ENCODE data around the gene PPL. TPM values are rescaled to one million over a fixed set of nuclear protein-coding genes. Genes with fewer than 3 reads are reported as not detected.

The PPL gene
- total and polyA plus RNA-seq, 11 donors: 4.3 to 23.8 (median 7.8) TPM

GRCh38 chr16:4888428-4889135, 48.4 kb downstream of the PPL start:
- ATAC-seq (no peak), DNase-seq (no peak)
- no peaks in the 10 kb centered on the region for H3K9me3 ChIP-seq
- 81 to 90% (median 83%) methylated on average over 9 of the region's 9 CpGs for WGBS, 4 donors
- peaks cover 0 to 18% (median 12%) of the 10 kb centered on the region in 12 donors for H3K4me1 ChIP-seq
- TF ChIP-seq CTCF (IDR thresholded peaks at IDR 0.05) (no peak), POLR2A (IDR thresholded peaks at IDR 0.05) (no peak)
- H3K27me3 ChIP-seq: no peaks in the 10 kb centered on the region
- H3K27ac ChIP-seq: no peak overlapping the region
- peaks cover 4 to 64% (median 55%) of the 10 kb centered on the region in 9 donors for H3K36me3 ChIP-seq
- intact Hi-C loops (cut with DNase I): loop anchor here in 1 of 10 donors (5.0 kb wide), 1 partner anchor 49 kb away; the partner anchor contains the start of gene PPL
- no peak overlapping the region for H3K4me3 ChIP-seq

GRCh38 chr16:4886151-4886550, 50.8 kb downstream of the PPL start:
- H3K4me3 ChIP-seq: no peak overlapping the region
- TF ChIP-seq POLR2A (IDR thresholded peaks at IDR 0.05) (no peak), CTCF (IDR thresholded peaks at IDR 0.05) (no peak)
- peaks cover 7 to 86% (median 78%) of the 10 kb centered on the region in 9 donors for H3K36me3 ChIP-seq
- H3K27ac ChIP-seq: no peak overlapping the region
- H3K4me1 ChIP-seq: peaks cover 0 to 18% (median 11%) of the 10 kb centered on the region in 12 donors
- H3K9me3 ChIP-seq: no peaks in the 10 kb centered on the region
- H3K27me3 ChIP-seq: no peaks in the 10 kb centered on the region
- WGBS, 4 donors: 91 to 98% (median 96%) methylated on average over 5 of the region's 5 CpGs
- intact Hi-C loops (cut with DNase I): loop anchor here in 1 of 10 donors (5.0 kb wide), 1 partner anchor 51 kb away; the partner anchor contains the start of gene PPL
- no peak for ATAC-seq
- no peak for DNase-seq

GRCh38 chr16:4884972-4885874, 51.7 kb downstream of the PPL start:
- no peak overlapping the region for H3K27ac ChIP-seq
- TF ChIP-seq CTCF (IDR thresholded peaks at IDR 0.05): no peak
- no peak for TF ChIP-seq POLR2A (IDR thresholded peaks at IDR 0.05)
- H3K4me3 ChIP-seq: no peak overlapping the region
- DNase-seq (no peak), ATAC-seq (no peak)
- H3K27me3 ChIP-seq: no peaks in the 10 kb centered on the region
- H3K36me3 ChIP-seq: peaks cover 12 to 91% (median 86%) of the 10 kb centered on the region in 9 donors
- 95 to 97% (median 95%) methylated on average over 45 of the region's 45 CpGs for WGBS, 4 donors
- intact Hi-C loops (cut with DNase I): loop anchor here in 1 of 10 donors (5.0 kb wide), 1 partner anchor 52 kb away; the partner anchor contains the start of gene PPL
- H3K9me3 ChIP-seq: no peaks in the 10 kb centered on the region
- peaks cover 0 to 18% (median 11%) of the 10 kb centered on the region in 12 donors for H3K4me1 ChIP-seq

- ATAC-seq (no peak), DNase-seq (no peak)
- peaks cover 0 to 18% (median 11%) of the 10 kb centered on the region in 12 donors for H3K4me1 ChIP-seq
- H3K9me3 ChIP-seq: no peaks in the 10 kb centered on the region
- intact Hi-C loops (cut with DNase I): no loop called here
- H3K4me3 ChIP-seq: no peak overlapping the region
- 94 to 97% (median 96%) methylated on average over 34 of the region's 34 CpGs for WGBS, 4 donors
- H3K27me3 ChIP-seq: no peaks in the 10 kb centered on the region
- no peak overlapping the region for H3K27ac ChIP-seq
- peaks cover 13 to 97% (median 91%) of the 10 kb centered on the region in 9 donors for H3K36me3 ChIP-seq
- no peak for TF ChIP-seq CTCF (IDR thresholded peaks at IDR 0.05)
- TF ChIP-seq POLR2A (IDR thresholded peaks at IDR 0.05): no peak
These were observed 52.7 kb downstream of the PPL start for GRCh38 chr16:4884209-4884608.

Measured in heart left ventricle (tissue), 16 donors.